A549 (cell line): ENCODE data around the gene FXYD7.

Experiments used
- CBX8 ChIP-seq: fragments of 200-600 bp; sonication (generic); IDR thresholded peaks from 2 replicates; pipeline ENCODE4 v1.6.1; 2016
- EP300 ChIP-seq, 2 experiments: fragments of >200 bp; sonication (Bioruptor Twin); formaldehyde crosslinking; IDR thresholded peaks; 2 replicates in 1 of 2; 3 replicates in 1 of 2; pipeline ENCODE4 v1.6.1; 2016 to 2017
- JUN ChIP-seq, 2 experiments: fragments of >200 bp; sonication (Bioruptor Twin); formaldehyde crosslinking; IDR thresholded peaks; 2 replicates in 1 of 2; 3 replicates in 1 of 2; pipeline ENCODE4 v1.6.1; 2016 to 2017
- JUNB ChIP-seq: fragments of >200 bp; sonication (Bioruptor Twin); formaldehyde crosslinking; IDR thresholded peaks from 2 replicates; pipeline ENCODE4 v1.6.1; 2016
- POLR2A ChIP-seq: IDR thresholded peaks from 2 replicates; pipeline ENCODE4 v1.6.1; 2012; ENCODE audit warnings: mild to moderate bottlenecking, low read length
- RCOR1 ChIP-seq: fragments of 150-350 bp; IDR thresholded peaks from 2 replicates; pipeline ENCODE4 v1.6.1; 2014; ENCODE audit warnings: antibody characterized with exemption, low read length, low read depth
- ZFP36 ChIP-seq: fragments of 450-650 bp; IDR thresholded peaks from 2 replicates; pipeline ENCODE4 v1.6.1; 2014; ENCODE audit warnings: borderline replicate concordance; ENCODE audit not compliant: partially characterized antibody
- TF ChIP-seq, protein P1 (sequence below): fragments of >200 bp; sonication (Bioruptor Twin); formaldehyde crosslinking; IDR thresholded peaks from 3 replicates; pipeline ENCODE4 v1.5.1; 2016
- TF ChIP-seq, protein P2 (sequence below): IDR thresholded peaks from 2 replicates; pipeline ENCODE4 v1.6.1; 2012

DNA sequence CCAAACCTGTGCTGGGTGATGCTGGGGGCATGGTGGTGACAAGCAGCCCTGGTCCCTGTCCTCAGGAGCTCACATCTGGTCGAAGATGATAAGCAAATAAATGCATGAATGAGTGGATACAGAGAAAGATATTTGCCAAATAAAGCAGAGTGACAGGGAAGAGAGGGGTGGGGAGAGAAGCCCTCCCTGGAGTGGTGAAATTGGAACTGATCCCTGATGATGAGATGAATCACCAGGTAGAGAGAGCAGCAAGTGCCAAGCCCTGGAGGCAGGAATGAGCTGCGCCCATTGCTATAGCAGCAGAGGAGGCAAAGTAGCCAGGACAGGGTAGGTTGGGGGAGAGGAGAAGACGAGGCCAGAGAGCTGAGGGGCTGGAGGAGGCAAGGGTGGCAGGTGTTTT, 25.1 kb downstream of the FXYD7 start:
- TF ChIP-seq CBX8, result no peak
- TF ChIP-seq, protein P1, sequence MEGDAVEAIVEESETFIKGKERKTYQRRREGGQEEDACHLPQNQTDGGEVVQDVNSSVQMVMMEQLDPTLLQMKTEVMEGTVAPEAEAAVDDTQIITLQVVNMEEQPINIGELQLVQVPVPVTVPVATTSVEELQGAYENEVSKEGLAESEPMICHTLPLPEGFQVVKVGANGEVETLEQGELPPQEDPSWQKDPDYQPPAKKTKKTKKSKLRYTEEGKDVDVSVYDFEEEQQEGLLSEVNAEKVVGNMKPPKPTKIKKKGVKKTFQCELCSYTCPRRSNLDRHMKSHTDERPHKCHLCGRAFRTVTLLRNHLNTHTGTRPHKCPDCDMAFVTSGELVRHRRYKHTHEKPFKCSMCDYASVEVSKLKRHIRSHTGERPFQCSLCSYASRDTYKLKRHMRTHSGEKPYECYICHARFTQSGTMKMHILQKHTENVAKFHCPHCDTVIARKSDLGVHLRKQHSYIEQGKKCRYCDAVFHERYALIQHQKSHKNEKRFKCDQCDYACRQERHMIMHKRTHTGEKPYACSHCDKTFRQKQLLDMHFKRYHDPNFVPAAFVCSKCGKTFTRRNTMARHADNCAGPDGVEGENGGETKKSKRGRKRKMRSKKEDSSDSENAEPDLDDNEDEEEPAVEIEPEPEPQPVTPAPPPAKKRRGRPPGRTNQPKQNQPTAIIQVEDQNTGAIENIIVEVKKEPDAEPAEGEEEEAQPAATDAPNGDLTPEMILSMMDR, result no peak
- TF ChIP-seq EP300 (IDR thresholded peaks at IDR 0.05), result no peak
- no peak for TF ChIP-seq ZFP36
- no peak for TF ChIP-seq JUN (IDR thresholded peaks at IDR 0.05)
- TF ChIP-seq POLR2A, result no peak
- TF ChIP-seq JUNB, result no peak
- TF ChIP-seq RCOR1, result no peak
- TF ChIP-seq, protein P2, sequence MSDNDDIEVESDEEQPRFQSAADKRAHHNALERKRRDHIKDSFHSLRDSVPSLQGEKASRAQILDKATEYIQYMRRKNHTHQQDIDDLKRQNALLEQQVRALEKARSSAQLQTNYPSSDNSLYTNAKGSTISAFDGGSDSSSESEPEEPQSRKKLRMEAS, result no peak
